NCI-H146 treated with DMSO at 0.1 percent for 48 hours (cell line): Measurements from ENCODE around the gene NAV2.
"Not testable (repeated sequence)": the region's sequence is repeated elsewhere in the genome, so short reads cannot be mapped to it uniquely, and the experiment has no call there.

ENCODE experiments used
- DNase-seq: peaks from one replicate; lab custom pipeline; 2025; ENCODE audit not compliant: unreplicated experiment; lab: John Stamatoyannopoulos, UW

The NAV2 gene

DNA sequence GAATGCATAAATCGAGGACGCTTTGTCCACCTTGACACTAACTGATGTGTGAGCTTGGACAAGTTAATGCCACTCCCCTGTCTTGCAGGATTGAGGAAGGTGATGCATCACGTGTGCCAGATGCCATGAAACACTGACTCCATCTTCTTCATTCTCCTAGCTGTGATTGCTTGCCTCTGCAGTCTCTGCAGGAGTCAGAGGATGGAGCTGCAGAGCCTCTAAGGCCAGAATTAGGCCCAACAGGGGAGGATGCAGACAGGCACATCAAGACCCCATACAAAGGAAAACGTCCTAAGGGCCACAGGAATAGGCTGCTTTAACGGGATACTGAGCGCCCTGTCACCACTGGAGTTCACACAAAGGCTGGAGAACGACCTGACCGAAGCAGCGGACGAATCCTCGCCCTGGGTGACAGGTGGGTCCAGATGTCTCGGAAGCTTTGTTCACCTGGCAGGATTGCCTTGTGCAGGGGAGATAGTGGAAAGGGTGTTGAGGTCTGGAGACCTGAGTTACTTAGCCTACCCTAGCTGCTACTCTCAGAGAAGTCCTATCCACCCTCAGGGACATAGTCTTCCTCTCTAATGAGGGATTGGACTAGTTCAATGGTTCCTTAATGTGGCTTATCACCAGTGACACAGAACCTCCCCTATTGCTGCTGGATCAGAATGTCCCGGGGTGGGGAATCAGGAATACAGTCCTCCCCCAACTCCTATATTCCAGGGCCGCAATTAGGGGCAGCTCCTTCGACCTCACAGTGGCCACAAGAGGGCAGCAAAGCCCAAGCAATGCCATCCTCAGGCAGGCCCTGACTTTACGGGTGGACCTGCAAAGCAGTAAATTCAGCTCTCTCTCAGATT lies 415.3 kb downstream of the NAV2 start:
- DNase-seq: peak; percentile 34

DNA sequence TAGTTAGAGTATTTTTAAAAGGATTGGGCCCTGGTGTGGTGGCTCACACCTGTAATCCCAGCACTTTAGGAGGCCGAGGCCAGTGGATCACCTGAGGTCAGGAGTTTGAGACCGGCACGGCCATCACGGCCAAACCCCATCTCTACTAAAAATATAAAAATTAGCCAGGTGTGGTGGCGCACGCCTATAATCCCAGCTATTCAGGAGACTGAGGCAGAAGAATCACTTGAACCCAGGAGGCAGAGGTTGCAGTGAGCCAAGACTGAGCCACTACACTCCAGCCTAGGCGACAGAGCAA lies 415.8 kb downstream of the NAV2 start:
- DNase-seq: not testable (repeated sequence)

DNA sequence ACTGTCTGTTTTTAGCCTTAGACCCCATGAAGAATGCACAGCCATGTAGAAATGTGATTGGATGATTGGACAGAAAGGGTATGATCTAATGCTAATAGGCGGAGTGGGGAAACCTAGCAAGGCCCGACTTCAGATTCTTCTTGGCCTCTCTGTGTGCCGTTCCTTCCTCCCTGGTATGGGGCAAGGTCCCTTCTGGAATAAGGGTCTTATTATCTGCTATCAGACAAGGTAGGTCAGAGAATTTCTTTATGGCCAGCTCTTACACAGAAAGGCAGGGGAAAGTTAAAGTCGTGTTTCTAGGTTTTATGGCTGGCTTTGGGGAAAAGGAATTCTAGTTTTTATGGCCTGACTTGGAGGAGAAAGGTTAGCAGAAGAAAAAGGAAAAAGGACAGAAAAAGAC lies 417.0 kb downstream of the NAV2 start:
- no peak for DNase-seq

DNA sequence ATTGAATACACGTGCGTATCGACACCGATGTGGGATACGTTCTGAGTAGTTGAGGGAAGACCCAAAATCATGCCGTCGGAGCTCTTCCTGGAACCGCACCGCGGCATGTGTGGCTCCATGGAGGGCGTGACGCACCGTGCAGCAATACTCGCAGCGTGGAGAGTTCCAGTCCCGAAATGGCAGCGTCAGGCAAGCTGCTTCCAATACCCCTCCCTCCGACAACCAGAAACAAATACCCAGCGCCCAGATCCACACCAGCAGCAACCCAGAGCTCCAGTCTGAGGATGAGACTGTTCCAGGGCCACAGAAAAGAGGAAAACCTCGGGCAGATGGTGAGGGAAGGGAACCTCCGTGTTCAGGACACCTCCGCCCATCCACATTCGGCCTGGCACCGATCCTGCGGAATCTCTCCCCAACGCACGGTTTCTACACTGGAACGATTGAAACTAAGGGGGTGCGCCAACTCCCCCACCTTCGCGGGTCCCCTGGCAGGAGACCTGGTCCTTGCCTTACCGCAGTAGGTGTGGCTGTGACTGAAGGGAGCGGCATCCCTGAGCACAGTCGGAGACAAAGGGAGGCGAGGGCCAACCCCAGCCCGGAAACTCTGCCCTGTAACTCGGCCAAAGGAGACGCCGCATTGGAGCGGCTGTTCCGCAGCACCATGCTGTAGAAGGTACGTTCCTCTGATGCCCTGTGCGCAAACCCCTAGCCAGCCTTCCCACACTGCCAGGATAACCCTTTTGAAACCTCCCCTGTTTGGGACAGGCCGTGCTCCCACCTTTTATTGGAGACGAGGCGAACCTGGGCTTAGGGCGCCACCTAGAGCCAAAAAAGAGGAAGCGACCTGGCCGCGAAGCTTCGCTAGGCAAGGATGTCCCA lies 419.4 kb downstream of the NAV2 start:
- DNase-seq: no peak

DNA sequence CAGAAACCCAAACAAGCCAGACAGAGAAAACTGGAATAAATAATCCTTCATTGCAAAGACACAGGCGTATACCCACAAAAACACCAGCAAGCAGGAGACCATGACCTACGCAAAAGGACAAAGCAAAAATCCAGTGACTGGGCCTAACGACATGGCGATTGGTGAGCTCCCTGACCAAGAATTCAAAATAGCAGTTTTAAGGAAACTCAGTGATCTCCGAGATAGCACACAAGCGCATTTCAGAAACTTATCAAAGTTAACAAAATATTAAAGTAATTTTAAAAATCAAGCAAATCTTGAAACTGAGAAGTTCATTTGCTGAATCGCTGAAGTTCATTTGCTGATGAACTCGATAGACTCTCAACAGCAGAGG lies 420.0 kb downstream of the NAV2 start:
- no peak for DNase-seq

DNA sequence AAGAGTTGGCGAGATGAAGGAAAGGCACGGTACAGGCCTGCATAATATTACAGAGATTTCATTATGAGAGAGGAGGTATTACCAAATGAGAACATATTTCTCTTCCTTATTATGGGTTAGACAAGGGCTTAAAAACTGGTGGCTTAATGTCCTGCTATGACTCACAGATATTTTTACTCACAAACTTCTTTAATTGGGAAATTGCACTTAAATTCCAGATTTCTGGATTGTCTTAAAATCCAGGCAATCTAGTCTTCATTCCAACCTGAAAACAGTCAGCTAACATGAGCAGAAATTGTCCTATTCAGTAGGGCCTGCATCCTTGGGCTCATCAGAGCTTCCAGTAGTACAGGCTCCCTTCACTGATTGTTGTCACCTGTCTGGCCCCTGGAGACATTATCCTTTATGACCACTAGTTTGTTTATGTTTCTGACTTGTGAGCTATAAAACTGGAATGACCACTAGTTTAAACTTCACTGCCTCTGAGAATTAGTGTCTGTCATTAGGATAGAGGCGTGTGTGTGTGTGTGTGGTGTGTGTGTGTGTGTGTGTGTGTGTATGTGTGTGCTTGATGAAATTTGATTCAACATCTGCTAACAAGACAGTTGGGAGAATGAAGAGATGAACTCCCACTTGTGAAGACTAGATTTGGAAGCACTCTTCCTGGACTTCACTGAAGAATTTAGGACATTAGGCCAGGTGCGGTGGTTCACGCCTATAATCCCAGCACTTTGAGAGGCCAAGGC lies 422.5 kb downstream of the NAV2 start:
- DNase-seq: no peak

DNA sequence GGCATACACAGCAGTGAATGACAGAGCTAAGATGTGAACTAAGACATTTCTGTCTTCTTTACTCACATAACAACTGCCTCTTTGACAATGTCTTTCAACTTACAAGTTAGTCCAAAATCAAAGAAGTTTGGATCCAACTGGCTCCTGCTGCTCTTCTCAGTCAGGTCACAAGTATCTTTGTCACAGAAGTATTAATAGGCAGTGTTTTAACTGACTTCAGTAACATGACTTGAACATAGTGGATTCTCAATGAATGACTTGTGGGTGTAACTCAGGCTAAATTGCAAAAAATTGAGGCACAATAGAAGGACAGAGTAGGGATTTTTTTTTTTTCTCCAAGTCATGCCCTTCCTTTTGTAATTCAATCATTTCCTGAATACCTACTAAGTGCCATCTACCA lies 425.0 kb downstream of the NAV2 start:
- DNase-seq: no peak

DNA sequence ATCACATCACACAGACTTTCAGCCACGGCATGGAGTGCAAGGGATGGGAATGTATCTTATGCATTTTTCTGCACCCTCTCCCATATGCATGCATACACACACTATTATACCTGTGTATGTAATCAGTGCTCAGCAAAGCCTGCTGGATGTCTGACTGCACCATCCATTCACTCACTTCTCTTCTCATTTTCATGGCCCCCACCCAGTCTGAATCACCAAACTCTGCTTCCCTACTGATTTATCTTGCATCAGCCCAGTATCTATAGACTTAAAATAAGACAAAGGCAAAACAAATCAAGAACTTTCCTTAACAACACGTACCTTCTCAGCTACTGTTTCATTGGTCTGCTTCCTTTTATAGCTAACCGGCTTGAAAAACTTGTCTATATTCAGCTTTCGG lies 426.1 kb downstream of the NAV2 start:
- DNase-seq: no peak

DNA sequence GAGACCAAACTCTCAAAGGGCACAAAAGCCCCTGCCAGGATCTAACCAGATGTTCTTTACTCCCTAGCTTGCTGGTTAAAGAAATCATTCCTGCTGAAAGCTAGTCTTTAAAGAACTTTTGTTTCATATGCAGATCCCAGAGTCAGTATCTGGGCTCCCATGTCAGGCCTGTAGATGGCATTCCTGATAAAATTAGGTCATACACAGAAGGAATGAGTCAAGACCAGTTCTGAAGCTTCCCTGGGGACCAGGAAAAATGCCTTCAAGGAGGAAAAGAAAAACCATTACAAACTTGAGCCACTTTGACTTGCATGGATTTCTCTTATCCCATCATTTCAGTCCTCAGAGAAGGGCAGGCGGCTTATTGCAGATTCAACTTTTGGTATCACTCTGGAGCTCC lies 441.7 kb downstream of the NAV2 start:
- DNase-seq: no peak

DNA sequence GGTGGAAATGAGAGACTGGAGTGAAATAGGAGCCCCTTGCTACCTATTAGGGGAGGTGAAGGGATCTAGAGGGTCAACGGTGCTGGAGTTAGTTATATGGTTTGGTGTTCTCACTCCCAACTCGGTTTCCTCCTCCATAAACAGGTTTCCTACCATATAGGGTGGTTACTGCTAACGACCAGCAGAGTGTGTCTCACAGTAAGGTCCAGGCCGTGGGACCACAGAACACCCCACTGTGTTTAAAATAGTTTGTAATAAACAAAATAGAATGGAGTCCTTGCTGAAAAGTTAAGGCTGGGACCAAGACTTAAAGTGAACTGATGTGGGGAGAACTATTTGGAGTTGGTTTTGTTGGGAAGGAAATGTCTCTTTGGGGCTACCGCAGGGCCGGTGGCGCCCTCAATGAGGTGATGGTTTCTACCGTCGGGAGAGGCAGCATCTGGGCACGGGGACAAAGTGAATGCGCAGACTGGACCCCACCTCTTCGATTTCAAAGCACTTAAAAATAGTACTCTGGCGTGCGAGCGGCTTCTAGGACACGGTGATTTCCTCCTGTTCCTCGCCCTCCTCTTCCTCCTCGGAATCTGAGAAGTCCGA lies 443.1 kb downstream of the NAV2 start:
- no peak for DNase-seq

DNA sequence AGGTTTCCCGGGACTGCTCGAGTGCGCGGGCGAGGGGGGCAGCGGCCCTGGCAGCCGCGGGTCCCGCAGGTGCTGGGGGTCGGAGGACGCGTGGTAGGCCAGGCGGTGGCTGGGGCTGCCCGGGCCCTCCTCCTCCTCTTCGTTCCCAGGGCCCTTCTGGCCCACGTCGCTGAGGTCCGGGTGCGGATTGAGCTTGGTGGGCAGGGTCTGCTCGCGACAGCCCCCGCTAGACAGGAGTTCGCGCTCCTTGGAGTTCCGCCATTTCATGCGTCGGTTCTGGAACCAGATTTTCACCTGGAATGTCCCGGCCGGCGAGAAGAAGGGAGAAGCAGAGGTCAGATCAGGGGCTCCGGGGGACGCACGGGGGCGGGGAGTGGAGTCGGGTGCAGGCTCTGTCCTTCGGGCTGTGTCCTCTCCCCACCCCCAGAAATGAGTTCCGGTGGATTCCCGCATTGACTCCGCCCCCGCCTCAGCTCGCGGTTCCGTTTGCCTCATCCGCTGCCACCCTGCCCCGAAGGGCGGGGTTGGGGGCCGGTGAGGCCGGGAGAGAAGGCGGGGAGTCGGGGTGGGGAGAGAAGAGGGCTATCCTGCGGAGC lies 443.7 kb downstream of the NAV2 start:
- no peak for DNase-seq

DNA sequence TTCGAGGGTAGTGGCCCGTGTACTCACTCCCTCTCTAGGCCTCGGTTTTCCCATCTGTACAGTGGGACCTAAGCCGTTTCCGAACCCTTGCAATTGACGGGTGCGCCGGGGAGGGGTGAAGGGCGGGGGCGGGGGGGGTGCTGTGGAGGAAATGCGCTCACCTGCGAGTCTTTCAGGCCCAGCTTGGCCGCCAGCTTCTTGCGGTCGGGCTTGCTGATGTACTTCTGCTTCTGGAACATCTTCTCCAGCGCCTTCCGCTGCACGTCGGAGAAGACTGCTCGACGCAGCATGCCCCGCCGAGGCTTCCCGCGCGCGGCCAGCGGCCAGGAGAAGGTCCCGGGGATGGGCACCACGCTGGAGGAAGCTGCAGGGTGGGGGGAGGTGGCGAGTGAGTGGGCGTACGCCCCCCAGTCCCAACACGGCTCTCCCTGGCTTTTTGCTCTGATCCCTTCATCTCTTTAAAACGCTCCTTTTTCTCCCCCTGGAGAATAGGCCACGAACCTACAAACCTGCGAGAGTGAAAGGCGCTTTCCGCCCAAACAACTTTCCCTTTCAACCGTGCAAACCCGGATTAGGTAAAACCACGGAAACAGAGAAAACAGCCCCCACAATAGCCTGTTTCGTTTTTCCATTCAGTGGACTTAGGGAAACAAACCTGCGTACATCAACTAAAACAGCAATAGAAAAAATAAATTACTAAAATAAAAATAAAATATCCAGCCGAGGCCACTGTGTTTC lies 444.4 kb downstream of the NAV2 start:
- no peak for DNase-seq

DNA sequence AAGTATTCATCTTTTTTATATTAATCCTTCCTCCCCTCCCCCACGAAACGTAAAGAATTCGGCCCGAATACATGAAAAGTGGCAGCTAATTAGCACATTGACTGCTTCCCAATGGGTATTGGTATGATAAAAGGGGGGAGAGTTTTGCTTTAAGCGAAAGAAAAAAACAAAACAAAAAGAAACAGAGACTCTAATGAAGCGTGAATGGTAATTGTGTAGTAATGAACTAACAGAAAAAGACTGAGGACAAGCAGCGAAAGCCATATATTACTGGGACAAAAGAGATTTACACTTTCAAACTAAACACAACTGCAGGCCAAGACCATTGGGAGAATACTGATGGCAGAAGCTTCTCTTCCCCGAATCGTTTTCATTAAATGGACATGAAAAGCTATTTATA lies 445.1 kb downstream of the NAV2 start:
- DNase-seq: no peak

DNA sequence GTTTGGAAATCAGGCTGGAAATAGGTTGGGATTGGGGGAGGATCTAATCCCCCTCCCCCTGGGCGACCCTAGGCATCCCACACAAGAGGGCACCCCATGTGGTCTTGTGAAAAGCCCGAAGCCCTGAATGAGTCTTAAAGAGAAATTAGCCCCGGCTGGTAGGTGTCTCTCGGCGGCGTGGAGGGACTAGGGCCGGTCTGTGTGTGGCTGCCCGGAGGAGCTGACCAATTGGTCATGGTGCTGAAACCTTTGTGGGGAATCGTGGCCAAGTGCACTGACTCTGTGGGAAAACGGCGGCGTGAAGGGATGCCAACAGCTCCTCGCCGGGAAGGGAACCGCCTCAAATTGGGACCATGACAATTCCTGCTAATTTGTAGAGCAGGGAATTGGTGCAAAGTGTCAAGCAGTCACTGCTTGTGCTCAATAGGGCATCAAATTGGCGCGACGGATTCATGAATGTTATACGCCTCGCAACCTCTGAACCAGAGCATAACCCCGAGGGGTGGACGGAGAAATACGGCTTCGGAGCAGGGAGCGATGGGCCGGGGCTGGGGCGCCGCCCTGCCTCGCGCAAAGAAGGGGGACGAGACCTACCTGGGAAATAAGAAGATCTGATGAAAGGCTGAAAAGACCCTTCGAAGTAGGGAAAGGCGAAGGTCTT lies 446.1 kb downstream of the NAV2 start:
- no peak for DNase-seq

DNA sequence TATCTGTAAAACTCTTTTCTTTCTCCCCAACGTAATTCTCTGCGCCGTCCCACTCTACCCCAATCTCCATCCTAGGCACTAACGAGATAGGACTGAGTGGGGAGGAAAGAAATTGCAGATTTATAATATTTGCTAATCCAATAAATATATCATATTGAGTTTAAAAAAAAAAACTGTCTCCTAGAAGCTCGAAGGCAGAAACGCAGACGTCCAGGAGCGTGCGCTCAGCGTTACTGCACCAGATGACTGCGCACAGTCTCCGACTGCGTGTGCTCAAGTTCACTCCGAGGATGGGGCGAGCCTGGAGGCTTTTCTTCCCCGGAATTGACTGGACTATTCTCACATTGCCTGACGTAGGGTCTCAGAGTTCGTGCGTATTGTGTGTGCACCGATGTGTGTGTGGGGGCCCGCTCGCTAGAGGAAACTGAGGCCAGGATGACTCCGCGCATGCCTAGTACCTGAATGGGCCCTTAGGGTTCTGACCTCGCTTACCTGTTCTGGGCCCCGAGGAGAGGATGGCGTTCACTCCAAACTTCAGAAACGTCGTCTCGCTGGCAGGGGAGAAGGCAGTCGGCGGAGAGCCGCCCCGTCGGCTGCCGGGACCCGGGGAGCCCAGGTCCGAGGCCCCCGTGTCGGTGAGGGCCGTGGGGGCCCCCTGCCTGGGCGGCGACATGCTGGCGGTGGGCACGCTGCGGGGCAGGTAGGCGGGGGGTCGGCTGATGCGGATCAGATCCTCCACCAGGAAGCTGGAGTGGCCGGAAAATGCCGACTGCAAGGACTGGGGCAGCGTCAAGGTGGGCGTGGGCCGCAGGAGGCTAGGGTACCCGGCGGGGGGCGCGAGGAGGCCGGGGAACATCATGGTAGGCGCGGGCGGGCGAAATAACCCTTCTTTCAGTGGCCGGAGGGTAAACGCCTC lies 447.1 kb downstream of the NAV2 start:
- no peak for DNase-seq

DNA sequence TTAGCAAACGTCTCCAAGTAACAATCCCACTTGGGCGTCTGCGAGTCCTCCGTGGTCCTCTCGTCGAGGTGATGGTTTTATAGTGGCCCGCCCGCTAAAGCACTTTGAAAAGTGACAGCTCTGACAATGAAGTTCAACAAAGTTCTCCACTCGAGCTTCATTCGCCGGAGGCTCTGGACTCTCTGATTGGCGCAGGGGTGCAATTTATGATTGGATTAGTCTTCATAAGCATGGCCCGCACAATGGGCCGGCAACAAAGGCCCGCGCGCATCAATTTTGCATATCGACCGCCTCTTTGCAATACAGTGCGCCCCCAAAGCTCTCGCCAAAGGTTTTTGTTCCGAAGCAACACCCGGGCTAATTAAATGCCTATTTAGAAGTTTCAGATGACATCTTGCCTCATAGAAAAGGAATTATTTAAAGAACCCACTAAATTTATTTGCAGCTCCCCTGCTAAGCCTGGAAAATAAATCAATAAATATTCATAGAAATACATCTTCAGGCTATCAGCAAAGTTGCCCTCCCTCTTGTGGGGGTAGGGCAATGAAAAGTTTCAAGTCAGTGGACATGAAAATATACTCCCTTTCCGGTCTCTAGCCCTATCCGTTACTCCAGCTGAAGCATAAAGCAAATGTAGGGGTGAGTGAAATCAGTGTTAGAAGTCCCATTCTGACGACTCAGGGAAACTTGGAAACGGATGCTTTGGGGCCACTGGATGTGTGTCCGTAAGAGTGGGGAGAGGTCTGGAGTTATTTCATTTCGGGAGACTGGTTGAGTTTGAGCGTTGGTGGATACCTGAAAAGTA lies 448.0 kb downstream of the NAV2 start, which contains the start of gene DBX1:
TSS of gene DBX1 (minus strand) at position 51 of the 805 bp plus-strand sequence. CDS start 151 bp downstream, outside the sequence.
- no peak for DNase-seq

DNA sequence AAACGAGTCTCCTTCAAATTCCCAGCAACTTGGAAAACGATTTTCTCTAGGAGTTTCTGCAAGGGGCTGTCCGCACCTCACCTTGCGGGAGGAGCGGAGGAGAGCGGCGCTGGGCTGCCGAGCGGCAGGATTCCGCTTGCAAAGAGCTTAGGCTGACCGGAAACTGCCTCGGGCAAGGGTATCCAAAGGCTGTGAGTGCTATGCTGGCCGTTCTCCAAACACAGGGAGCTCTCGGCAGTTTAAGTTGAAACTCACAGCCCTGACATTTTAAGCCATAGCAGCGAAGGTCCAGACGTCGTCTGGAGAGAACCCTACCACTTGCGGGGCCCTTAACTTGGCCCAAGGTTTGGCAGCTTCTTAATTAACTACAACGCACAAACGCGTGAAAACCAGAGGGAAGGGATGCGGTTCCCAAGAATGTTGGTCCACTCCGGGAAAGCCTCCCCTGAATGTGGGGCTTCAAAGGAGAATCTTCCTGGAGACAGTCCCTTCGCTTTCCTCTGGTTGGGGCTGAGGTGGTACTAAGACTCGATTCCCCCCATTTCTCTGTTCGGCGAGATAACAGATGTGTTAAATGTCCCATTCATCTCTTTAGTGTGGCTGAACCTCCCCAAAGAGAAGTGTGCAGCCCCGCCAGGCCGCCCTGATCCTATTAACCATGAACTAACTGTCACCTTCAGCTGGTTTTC lies 448.7 kb downstream of the NAV2 start:
- DNase-seq: peak; percentile 23
